HepG2 (cell line): ENCODE data around the gene SPRYD3. TPM values are rescaled to one million over a fixed set of nuclear protein-coding genes. Genes with fewer than 3 reads are reported as not detected.

Experiments used
- GTF2F1 ChIP-seq: fragments of 150-350 bp; IDR thresholded peaks from 2 replicates; pipeline ENCODE4 v1.6.1; 2014; ENCODE audit warnings: low read length
- KDM2A ChIP-seq: sonication (generic); formaldehyde crosslinking; IDR thresholded peaks from 2 replicates; pipeline ENCODE4 v1.4.0; 2020; ENCODE audit warnings: low read depth, missing genetic modification reagents, borderline replicate concordance
- NR2F6 ChIP-seq, 2 experiments: IDR thresholded peaks; 2 replicates each; pipeline ENCODE4 v1.6.1; 2016; ENCODE audit warnings: antibody characterized with exemption in 1 of 2, mild to moderate bottlenecking in 1 of 2
- PBX2 ChIP-seq: IDR thresholded peaks from 2 replicates; pipeline ENCODE4 v1.6.1; 2016; ENCODE audit warnings: control low read depth
- RBFOX2 ChIP-seq: fragments of 200-400 bp; formaldehyde crosslinking; IDR thresholded peaks from 2 replicates; pipeline ENCODE4 v1.6.1; 2017; ENCODE audit warnings: low read depth, mild to moderate bottlenecking, low read length
- RERE ChIP-seq: IDR thresholded peaks from 2 replicates; pipeline ENCODE4 v1.6.1; 2016; ENCODE audit warnings: low read depth, missing genetic modification reagents, missing compliant biosample characterization
- RFX5 ChIP-seq: IDR thresholded peaks from 2 replicates; pipeline ENCODE4 v1.6.1; 2011; ENCODE audit warnings: low read depth, low read length, improper control_type of control experiment
- ZBTB7A ChIP-seq: sonication (generic); formaldehyde crosslinking; IDR thresholded peaks from 2 replicates; pipeline ENCODE4 v1.8.0; 2022; ENCODE audit warnings: mild to moderate bottlenecking, missing genetic modification reagents
- ZMYM4 ChIP-seq: sonication (generic); formaldehyde crosslinking; IDR thresholded peaks from 2 replicates; pipeline ENCODE4 v1.8.1; 2023; ENCODE audit warnings: mild to moderate bottlenecking, missing genetic modification reagents
- ZNF12 ChIP-seq: sonication (generic); formaldehyde crosslinking; IDR thresholded peaks from 2 replicates; pipeline ENCODE4 v1.5.0; 2020; ENCODE audit warnings: missing genetic modification reagents
- ZNF17 ChIP-seq: sonication (generic); formaldehyde crosslinking; IDR thresholded peaks from 2 replicates; pipeline ENCODE4 v1.5.0; 2020; ENCODE audit warnings: mild to moderate bottlenecking, missing genetic modification reagents
- ZNF570 ChIP-seq: sonication (generic); formaldehyde crosslinking; IDR thresholded peaks from 2 replicates; pipeline ENCODE4 v1.4.0; 2020; ENCODE audit warnings: mild to moderate bottlenecking, missing genetic modification reagents, borderline replicate concordance
- ZNF768 ChIP-seq: sonication (generic); formaldehyde crosslinking; IDR thresholded peaks from 2 replicates; pipeline ENCODE4 v1.4.0; 2020; ENCODE audit warnings: missing genetic modification reagents
- ZSCAN31 ChIP-seq: sonication (generic); formaldehyde crosslinking; IDR thresholded peaks from 2 replicates; pipeline ENCODE4 v1.5.0; 2020; ENCODE audit warnings: low read depth, mild to moderate bottlenecking, missing genetic modification reagents
- polyA plus RNA-seq, 8 experiments: library from polyadenylated mRNA; depleted of rRNA in 3 of 8; stranded (reverse) in 7 of 8; unstranded in 1 of 8; fragments of >200 nt; fragmentation: Illumina TruSeq in 4 of 8; extraction: Trizol in 4 of 8; gene quantifications; 2 replicates each; pipeline versions ENCODE4 v1.2.1 to v1.2.3, GENCODE V29; 2011 to 2016; ENCODE audit warnings: low read depth in 4 of 8, missing spikeins in 1 of 8, mixed read lengths in 1 of 8; ENCODE audit not compliant: insufficient read depth in 1 of 8
- total RNA-seq, 5 experiments: library from RNA; depleted of rRNA; stranded (reverse); fragments of >200 nt; fragmentation: Illumina TruSeq; extraction: Trizol; gene quantifications; 2 replicates each; pipeline ENCODE4 v1.2.3, GENCODE V29; 2016; ENCODE audit warnings: low read depth in 1 of 5
- TF ChIP-seq, protein P1 (sequence below): sonication (generic); formaldehyde crosslinking; IDR thresholded peaks from 2 replicates; pipeline ENCODE4 v1.5.1; 2020; ENCODE audit warnings: mild to moderate bottlenecking, missing genetic modification reagents, borderline replicate concordance
- TF ChIP-seq, protein P2 (sequence below): sonication (generic); formaldehyde crosslinking; conservative IDR thresholded peaks from 2 replicates; pipeline ENCODE4 v1.8.0; 2022; ENCODE audit warnings: mild to moderate bottlenecking, moderate library complexity, missing genetic modification reagents
- TF ChIP-seq, protein P3 (sequence below): sonication (generic); formaldehyde crosslinking; IDR thresholded peaks from 2 replicates; pipeline ENCODE4 v1.4.0; 2020; ENCODE audit warnings: low read depth, mild to moderate bottlenecking, missing genetic modification reagents

The SPRYD3 gene
- total and polyA plus RNA-seq, 2 of the 13 experiments (the other 11 are each of a cell fraction or from before 2014, with no cell fraction given): 9.0 to 9.2 TPM

DNA sequence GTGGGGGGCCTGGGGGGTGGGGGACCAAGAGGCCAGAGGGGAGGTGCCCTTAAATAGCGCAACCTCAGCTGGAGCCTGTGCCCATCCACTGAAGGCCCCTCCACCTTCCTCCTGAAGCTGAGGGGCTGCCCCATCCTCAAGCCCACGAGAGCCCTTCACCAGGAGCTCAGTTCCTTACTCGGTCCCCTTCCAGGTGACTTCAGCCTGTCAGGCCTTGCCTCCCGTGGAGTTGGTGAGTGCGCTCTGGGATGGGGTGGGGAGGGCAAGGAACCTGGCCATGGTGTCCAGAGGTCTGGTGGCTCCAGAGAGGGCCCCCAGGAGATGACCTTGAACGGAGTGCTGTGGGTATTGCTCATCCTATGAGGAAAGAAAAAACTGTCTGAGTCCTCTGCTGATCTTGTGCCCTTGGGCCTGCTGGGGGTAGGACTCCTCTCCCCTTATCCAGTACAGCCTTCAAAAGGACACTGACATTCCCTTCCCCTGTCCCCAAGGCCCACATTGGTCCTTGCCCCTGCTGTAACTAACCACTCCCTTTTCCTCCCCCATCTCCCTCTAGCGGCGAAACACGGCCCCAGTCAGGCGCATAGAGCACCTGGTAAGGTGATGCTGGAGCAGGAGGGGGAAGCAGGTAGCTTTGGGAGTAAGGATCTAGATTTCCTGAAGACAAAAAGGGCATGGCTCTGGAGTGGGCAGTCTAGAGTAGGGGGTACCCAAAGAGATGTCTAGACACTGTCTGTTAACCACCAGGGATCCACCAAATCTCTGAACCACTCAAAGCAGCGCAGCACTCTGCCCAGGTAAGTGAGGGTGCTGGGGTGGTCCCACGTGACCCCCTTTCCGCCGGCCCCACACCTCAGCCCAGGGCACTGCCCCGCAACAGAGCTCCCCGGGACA lies 25.7 kb downstream of the SPRYD3 start (continued):
- TF ChIP-seq PBX2 (no peak), KDM2A (no peak), NR2F6 (IDR thresholded peaks at IDR 0.05) (no peak), NR2F6 (CRISPR knock-in tag; IDR thresholded peaks at IDR 0.05) (no peak), ZNF17 (no peak), RFX5 (no peak), ZNF12 (CRISPR knock-in tag) (no peak; the same call in 1 of the 2 replicates), ZMYM4 (no peak), ZBTB7A (CRISPR knock-in tag) (no peak; the same call in 1 of the 2 replicates), GTF2F1 (no peak), ZNF570 (CRISPR knock-in tag) (no peak), ZSCAN31 (no peak), RBFOX2 (no peak), ZNF768 (CRISPR knock-in tag) (no peak), RERE (no peak)
- TF ChIP-seq, protein P1, sequence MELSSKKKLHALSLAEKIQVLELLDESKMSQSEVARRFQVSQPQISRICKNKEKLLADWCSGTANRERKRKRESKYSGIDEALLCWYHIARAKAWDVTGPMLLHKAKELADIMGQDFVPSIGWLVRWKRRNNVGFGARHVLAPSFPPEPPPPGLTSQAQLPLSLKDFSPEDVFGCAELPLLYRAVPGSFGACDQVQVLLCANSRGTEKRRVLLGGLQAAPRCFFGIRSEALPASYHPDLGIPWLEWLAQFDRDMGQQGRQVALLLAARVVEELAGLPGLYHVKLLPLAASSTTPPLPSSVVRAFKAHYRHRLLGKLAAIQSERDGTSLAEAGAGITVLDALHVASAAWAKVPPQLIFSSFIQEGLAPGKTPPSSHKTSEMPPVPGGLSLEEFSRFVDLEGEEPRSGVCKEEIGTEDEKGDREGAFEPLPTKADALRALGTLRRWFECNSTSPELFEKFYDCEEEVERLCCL (CRISPR knock-in tag): 0 out of 2 replicates have a peak, but pooled peaks have one; percentile 40
- TF ChIP-seq, protein P2, sequence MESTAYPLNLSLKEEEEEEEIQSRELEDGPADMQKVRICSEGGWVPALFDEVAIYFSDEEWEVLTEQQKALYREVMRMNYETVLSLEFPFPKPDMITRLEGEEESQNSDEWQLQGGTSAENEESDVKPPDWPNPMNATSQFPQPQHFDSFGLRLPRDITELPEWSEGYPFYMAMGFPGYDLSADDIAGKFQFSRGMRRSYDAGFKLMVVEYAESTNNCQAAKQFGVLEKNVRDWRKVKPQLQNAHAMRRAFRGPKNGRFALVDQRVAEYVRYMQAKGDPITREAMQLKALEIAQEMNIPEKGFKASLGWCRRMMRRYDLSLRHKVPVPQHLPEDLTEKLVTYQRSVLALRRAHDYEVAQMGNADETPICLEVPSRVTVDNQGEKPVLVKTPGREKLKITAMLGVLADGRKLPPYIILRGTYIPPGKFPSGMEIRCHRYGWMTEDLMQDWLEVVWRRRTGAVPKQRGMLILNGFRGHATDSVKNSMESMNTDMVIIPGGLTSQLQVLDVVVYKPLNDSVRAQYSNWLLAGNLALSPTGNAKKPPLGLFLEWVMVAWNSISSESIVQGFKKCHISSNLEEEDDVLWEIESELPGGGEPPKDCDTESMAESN (CRISPR knock-in tag): no peak
- TF ChIP-seq, protein P3, sequence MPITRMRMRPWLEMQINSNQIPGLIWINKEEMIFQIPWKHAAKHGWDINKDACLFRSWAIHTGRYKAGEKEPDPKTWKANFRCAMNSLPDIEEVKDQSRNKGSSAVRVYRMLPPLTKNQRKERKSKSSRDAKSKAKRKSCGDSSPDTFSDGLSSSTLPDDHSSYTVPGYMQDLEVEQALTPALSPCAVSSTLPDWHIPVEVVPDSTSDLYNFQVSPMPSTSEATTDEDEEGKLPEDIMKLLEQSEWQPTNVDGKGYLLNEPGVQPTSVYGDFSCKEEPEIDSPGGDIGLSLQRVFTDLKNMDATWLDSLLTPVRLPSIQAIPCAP (CRISPR knock-in tag): no peak
